GM18520 (cell line): ENCODE data around the gene BDP1.
"Not testable (repeated sequence)": the region's sequence is repeated elsewhere in the genome, so short reads cannot be mapped to it uniquely, and the experiment has no call there.

Experiments
- ATAC-seq: cut with Tn5 transposase; IDR thresholded peaks from one replicate; pipeline ENCODE4 v1.9.1; 2021; ENCODE audit not compliant: unreplicated experiment

The BDP1 gene

DNA sequence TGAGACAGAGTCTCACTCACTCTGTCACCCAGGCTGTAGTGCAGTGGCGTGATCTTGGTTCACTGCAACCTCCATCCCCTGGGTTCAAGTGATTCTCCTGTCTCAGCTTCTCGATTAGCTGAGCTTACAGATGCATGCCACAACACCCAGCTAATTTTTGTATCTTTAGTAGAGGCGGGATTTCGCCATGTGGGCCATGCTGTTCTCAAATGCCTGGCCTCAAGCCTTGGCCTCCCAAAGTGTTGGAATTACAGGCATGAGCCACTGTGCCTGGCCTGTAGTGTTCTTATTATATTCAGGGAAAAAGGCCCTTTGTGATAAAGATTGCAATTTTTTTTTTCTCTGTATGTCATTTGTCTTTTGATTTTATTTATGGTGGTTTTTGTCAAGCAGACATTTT lies 107.7 kb downstream of the BDP1 start:
- no peak for ATAC-seq

DNA sequence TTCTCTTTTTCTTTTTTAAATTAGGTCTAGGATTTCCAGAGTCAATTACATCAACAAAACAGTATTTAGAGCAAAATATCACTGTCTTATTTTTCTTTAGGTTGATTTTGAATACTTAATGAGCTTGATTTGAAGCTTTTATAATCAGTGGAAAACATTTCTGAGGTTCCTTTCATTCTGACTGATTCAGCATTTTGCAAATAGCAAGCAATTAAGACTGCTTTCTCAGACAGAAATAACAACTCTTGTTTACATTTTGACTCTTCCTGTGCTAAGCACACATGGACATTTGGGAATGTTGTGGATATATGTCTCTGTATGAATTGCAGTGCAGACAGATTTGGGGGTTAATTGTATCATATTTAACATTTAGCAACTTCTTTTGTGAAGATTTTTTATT lies 109.4 kb downstream of the BDP1 start:
- ATAC-seq, result no peak

DNA sequence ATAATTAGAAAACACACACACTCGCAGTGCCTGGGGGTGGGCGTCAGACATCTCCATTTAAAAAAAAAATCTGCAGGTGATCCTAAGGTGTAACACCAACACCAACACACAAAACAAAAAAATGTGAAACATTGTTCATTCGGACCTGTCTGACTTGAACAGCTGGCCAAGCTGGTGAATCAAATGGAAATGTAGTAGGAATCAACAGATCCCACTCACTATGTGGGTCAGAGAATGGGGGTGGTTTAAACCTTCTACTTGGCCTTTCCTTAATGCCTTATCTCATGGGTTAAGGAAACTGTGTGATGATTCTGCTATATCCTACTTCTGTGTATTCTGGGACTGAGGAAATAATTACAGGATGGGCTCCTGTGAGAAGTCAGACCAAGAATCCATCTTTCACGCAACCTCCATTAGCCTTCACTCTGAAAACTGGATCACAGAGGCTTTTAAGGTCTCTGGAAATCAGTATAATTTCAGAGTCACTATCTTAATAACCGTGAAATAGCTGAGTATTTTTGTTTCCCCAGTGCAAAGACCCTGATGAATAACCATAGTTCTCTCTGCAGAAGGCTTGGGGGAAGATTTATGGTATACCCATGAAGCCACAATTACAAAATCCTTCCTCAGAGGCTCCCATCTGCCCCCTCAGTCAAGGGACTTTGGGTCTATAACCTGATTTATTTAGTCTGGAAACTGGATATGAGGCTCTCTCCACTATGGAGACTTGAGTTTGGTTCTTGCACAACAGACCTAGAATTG lies 114.5 kb downstream of the BDP1 start:
- ATAC-seq, result no peak

DNA sequence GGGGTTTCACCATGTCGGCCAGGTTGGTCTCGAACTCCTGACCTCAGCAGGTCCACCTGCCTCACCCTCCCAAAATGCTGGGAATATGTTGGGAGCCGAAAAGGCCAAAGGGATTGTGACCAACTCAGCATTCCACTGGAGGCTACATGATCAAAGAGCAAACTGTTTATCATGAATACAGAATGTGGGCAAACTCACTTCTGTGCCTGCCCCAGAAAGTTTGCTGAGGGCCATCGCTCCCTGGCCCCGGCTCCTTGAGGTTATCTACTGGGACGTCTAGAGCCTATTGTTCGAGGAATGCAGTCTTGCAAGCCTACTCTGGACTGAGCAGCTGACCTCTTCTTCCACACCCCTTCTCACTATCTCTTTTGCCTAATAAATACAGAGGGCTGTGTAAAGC lies 116.4 kb downstream of the BDP1 start:
- not testable (repeated sequence) for ATAC-seq

DNA sequence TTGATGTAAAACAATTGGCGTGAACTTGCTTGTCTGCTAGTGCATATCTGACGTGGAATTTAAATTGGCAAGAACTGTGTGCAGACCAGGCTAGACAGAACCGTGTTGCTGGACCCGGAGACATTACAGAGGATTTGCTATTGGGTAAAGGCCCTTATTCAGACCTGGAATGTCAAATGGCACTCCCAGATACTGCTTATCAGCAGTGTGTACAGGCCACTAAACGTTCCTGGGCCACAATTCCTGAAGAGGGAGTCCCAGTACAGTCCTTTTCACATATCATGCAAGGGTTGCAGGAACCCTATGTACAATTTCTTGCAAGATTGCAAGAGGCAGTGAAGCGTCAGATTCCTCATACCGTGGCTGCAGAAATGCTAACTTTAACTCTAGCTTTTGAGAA lies 118.1 kb downstream of the BDP1 start:
- ATAC-seq, result no peak

DNA sequence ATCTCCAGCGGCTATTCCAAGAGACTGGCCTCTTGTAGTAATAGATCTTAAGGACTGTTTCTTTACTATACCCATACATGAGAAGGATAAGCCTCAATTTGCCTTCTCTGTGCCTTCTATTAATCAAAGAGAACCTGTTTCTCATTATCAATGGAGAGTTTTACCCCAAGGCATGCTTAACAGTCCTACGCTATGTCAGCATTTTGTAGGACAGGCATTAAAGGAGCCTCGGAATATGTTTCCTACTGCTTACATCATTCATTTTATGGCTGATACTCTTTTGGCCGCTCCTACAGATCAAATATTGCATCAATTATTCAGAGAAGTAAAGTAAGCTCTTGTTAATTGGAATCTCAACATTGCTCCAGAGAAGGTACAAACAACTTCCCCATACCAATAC lies 120.1 kb downstream of the BDP1 start:
- ATAC-seq, result not testable (repeated sequence)

DNA sequence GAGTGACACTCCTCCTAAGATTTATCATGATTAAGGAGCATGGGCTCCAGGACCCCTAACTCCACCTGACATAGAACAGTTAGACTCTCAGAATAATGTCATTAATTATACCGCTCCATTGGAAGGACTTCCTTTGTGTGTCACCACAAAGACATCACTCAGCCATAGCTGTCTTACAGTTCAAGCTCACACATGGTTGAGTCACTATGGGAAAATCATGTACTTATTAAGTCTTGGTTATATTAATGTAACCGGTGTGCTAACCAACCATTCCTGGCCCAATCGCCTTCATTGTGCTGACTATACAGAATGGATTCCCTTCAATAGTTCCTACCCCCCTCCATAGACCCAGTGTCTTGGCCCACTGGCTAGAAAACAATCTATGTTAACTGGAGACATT lies 120.8 kb downstream of the BDP1 start:
- no peak for ATAC-seq

DNA sequence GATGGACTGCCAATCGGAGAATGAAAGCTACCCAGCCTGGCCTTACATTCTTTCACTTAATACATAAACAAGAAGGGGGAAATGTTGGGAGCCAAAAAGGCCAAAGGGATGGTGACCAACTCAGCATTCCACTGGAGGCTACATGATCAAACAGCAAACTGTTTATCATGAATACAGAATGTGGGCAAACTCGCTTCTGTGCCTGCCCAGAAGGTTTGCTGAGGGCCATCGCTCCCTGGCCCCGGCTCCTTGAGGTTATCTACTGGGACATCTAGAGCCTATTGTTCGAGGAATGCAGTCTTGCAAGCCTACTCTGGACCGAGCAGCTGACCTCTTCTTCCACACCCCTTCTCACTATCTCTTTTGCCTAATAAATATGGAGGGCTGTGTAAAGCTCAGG lies 122.4 kb downstream of the BDP1 start:
- ATAC-seq, result not testable (repeated sequence)

DNA sequence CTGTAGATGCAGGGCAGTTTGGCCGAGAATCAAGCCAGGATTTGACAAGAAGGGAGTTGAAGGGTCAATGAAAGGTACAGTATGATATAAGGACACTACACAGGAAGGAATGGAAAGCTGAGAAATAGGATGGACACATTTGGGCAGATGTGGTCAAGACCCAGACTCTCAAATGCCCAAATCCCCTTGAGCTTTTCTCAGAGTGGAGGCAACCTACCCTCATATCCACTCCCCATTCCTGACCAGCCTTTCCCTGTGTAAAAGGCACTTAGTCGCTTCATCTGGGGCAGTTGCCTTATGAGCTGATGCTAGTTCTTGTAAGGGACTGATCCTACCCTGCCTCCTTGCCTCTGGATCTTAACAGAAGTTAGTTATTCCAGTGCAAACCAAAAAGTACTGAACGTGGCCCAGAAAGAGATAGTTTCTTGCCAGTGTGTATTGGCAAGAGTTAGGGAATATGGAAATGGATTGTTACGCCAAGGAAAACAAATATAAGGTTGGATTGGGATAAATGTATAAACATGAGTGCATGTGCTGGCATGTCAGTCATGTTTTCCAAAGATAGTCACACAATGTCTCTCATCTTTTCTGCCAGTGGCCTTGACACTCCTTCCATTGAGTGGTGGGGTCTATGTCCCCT lies 127.6 kb downstream of the BDP1 start:
- ATAC-seq, result no peak

DNA sequence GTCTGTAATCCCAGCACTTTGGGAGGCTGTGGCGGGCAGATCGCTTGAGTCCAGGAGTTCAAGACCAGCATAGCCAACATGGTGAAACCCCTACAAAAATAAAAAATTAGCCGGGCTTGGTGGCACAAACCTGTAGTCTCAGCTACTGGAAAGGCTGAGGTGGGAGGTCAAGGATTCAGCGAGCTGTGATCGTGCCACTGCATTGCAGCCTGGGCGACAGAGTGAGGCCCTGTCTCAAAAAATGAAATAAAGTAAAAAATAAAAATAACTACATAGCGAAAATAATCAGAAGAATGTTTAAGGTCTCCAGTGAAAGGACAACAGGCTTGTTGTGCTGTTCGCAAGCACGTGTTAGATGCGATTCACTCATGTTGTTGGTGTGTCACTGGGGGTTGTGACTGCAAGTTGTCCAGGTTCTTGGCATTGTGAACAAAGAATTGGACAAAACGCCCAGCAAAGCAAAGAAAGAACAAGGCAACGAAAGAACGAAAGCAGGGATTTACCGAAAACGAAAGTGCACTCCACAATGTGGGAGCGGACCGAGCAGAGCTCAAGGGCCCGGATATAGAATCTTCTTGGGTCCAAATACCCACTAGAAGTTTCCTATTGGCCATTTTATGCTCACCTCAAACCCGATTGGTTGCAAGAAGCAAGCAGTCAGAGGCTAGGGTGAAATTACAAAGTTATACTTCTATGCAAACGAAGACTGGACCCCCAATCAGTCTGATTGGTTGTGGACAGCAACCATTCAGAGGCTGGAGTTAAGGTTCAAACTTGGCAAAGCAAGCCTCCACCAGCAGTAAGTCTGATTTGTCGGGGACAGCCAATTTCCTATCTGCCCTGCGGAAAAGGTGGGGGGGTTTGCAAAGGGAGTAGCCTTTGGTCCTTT lies 130.8 kb downstream of the BDP1 start:
- ATAC-seq, result no peak

DNA sequence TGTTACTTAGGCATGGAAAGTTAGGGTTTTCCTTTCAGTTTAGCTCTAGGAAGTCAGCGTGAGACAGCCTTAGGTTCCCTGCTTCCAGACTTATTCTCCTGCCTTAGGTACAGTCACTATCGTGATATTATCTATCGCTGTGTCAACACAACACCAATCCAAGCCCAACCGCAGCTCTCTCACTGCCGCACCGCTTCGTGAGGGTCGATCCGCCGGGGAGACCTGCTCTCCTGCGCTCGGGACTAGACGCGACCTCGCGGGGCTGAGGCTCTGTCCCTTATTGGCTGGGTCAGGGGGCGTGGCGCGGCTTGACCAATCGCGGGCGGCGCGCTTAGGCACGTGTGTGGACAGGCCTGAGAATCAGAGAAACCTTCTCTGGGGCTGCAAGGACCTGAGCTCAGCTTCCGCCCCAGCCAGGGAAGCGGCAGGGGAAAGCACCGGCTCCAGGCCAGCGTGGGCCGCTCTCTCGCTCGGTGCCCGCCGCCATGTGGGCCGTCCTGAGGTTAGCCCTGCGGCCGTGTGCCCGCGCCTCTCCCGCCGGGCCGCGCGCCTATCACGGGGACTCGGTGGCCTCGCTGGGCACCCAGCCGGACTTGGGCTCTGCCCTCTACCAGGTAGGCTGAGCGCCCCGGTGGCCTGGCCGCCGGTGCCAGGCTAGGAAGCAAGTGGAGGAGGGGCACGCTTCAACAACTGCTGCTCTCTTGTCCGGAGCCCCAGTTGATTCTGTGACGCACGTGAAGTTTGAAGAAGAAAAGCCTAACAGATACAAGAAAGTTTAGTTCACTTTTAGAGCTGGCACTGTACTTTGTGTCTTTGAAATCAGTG lies 131.7 kb downstream of the BDP1 start, which contains the start of gene MCCC2:
TSS of gene MCCC2 (plus strand) at position 400 of the 825 bp plus-strand sequence. CDS start at position 486, 86 bp downstream.
- peak; percentile 94 for ATAC-seq

DNA sequence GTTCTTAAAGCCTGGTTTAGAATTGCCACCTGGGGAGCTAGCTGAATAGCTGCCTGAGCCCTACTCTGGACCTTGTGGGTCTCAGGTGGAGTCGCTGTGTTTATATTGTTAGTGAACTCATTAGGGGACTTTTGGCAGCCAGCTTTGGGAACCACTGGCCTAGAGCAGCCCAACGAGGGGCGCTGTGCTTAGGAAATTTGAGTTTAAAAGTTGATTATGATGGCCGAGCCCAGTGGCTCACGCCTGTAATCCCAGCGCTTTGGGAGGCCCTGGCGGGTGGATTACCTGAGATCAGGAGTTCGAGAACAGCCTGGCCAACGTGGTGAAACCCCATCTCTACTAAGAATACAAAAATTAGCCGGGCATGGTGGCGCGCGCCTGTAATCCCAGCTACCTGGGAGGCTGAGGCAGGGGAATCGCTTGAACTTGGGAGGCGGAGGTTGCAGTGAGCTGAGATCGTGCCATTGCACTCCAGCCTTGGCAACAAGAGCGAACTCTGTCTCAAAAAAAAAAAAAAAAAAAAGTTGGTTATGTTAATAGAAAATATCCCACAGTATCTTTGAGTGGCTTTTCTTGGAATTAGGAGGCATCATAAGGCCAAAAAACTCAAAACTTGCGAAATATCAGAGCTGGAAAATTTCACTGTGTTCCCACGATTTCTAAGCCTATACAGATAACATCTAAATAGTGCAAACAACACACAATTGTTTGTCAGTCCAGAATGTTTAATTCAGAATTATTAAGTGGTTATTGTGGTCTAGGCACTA lies 132.5 kb downstream of the BDP1 start:
- ATAC-seq, result peak; percentile 0

DNA sequence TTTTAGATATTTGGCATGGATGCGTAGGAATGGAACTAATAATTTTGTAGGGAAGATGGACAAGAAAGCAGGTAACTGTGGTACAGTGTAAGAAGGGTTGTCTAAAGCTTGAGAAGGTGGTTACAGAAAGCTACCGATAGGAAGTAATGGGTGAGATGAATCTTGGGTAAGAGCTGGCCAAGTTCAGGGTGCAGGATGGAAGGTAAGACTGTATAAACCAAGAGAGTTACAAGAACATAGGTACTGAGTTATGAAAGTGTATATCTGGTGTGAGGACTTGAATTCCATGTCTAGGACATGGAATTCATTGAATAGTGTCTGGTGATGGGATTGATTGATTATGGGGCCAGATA lies 133.1 kb downstream of the BDP1 start:
- no peak for ATAC-seq

DNA sequence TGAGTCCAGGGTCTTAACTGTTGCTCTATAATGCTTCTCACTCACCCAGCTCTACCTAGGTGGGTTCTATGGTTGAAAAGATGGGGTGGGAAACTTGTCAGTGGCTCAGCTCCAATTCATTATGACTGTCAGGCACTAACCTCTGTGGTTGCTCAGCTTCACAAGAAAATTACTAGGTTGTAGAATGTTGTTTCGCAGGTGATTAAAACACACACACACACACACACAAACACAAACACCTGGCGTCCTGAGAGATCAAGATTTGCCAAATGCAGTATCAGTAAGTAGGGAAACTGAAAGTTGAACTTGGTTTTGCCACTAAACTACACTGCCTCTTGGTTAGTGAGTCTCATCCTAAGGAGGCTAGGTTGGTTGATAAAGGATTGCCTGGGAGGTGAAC lies 134.5 kb downstream of the BDP1 start:
- ATAC-seq, result no peak

DNA sequence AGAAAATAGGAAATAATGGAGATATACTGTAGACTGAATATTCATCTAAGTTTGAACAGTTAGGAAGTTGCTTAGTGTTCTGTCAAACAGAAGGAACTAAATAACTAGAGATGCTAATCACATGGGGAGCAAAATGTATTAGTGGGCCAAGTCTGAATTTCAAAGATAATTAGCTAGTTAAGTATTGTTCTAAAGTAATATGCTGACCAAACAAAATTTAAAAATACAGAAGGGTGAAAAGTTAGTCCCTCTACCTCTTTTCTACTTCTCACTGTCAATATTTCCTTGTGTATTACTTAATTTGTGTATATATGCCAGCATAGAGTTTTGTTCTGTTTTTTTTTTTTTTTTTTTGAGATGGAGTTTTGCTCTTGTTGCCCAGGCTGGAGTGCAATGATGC lies 135.6 kb downstream of the BDP1 start:
- no peak for ATAC-seq

DNA sequence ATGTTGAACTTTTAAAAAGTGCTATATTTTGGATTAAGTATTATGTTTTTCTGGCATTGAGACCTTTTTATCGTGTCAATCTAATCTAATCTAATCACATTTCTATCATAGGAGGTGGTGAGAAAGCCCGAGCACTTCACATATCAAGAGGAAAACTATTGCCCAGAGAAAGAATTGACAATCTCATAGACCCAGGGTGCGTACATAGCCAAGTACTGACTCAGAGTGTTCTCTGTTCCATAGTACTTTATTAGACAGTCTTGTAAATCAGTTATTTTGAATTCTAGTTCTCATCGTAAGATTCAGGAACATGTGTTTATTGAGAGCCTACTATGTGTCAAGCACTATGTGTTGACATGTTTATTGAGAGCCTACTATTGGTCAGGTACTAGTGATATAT lies 140.7 kb downstream of the BDP1 start:
- ATAC-seq, result no peak

DNA sequence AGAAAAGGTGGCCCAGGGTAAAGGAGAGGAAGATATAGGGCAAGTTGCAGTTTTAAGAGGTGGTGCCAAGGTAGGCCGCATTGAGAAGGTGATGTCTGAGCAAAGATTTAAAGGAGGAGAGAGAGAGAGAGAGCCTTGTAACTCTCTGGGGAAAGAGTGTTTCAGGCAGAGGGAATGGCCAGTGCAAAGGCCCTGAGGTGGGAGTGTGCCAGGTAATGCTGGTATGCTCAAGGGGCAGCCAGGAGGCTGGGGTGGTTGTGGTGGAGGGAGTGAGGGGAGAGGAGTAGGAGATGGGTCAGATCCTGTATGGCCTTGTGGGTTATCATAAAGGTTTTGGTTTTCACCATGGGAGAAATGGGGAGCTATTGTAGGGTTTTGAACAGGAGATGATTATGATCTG lies 141.6 kb downstream of the BDP1 start:
- no peak for ATAC-seq

DNA sequence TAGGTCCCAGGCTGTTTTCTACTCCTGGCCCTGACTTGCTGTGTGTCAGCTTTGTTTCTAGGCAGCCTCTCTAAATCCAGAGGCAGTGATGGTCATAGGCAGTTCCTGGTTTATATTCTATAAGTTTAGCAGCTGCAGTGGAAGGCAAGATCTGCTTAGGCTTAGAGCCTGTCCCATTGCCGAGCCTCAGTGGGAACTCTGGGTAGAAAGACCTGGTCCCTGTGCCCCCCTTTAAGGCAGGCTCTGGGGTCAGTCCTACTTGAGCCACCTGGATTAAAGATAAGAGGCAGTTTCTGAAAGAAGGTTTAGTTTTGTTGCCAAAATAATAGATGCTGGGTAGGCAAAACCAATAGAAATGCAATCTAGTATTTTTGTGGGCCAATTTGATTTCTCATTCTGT lies 145.3 kb downstream of the BDP1 start:
- ATAC-seq, result no peak

DNA sequence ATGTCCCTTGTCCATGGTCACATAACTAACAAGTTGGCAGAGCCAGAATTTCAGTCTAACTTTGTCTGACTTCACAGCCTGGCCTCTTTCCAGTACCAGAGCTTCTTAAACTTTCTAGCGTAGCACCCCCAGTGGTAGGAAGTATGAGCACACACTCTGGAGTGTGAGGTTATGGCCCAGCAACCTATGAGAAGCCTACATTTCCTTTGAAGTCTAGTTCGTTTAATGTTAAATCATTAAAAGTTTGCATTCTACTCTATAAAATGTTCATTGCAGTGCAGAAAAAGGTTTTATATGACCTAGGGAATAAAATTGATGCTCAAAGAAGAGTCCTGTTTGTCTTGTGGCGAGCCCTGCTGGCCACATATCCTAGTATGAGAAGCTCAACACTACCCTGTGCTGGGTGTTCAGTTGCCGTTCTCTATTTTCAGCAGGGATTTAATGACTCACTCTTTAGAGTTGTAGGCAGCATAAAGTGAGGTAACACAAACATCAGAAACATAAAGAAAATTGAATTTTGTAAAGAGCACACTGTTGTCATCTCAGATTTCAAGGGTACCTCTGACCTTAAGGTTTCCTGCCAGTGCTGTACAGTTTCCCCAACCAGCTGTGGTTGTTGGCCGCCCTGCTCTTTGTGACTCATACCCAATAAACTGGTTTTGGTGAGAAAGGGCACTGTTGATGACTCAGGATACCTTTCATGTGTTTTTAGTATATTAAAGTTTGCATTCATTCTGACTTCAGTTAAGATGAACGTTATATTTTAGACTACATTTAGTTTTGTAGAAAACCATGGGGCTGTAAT lies 146.0 kb downstream of the BDP1 start:
- ATAC-seq, result peak; percentile 74
